Esophagus squamous epithelium (tissue), 5 donors: ENCODE data around the gene MED13L. TPM values are rescaled to one million over a fixed set of nuclear protein-coding genes. Genes with fewer than 3 reads are reported as not detected.
"Not testable (repeated sequence)": the region's sequence is repeated elsewhere in the genome, so short reads cannot be mapped to it uniquely, and the experiment has no call there.

Experiments used
- DNase-seq: peaks from one replicate; lab custom pipeline; 2025; lab: John Stamatoyannopoulos, UW
- H3K27ac ChIP-seq, 4 donors: fragments of 200-600 bp; sonication (generic); one replicate each; pipeline ENCODE4 v1.5.1; 2016 to 2019; ENCODE audit warnings: mild to moderate bottlenecking in 1 of 4
- H3K27me3 ChIP-seq, 4 donors: fragments of 200-600 bp; sonication (generic); 1 replicate in 3 of 4; 2 replicates in 1 of 4; pipeline versions ENCODE4 v1.5.1 to v1.6.0; 2017 to 2021; ENCODE audit warnings: antibody characterized with exemption in 1 of 4
- H3K36me3 ChIP-seq, 3 donors: fragments of 200-600 bp; sonication (generic); one replicate each; pipeline ENCODE4 v1.5.1; 2016 to 2019
- H3K4me1 ChIP-seq, 3 donors: fragments of 200-600 bp; sonication (generic); one replicate each; pipeline ENCODE4 v1.5.1; 2017 to 2019
- H3K4me3 ChIP-seq, 4 donors: fragments of 200-600 bp; sonication (generic); 1 replicate in 3 of 4; 2 replicates in 1 of 4; pipeline ENCODE4 v1.5.1; 2016 to 2019; ENCODE audit warnings: mild to moderate bottlenecking in 2 of 4, moderate library complexity in 1 of 4
- H3K9me3 ChIP-seq, 3 donors: fragments of 200-600 bp; sonication (generic); one replicate each; pipeline ENCODE4 v1.5.1; 2016 to 2019
- POLR2A ChIP-seq, 4 donors: fragments of 450-650 bp; IDR thresholded peaks; one replicate each; pipeline ENCODE4 v1.6.1; 2017; ENCODE audit warnings: antibody characterized with exemption in 4 of 4, mild to moderate bottlenecking in 4 of 4, moderate library complexity in 3 of 4
- WGBS, 2 donors: methylation state at CpG; one replicate each; pipeline ENCODE4 v1.1.5; 2018; 5-methylcytosine and 5-hydroxymethylcytosine counted together
- intact Hi-C: fragments of 100-400 bp; cut with DNase I; formaldehyde crosslinking; loops from one replicate; pipeline ENCODE4 v1.15.0; 2022
- total RNA-seq, 4 donors: library from RNA; depleted of rRNA; stranded (reverse); fragments of >200 nt; gene quantifications; one replicate each; pipeline ENCODE4 v1.1.0, GENCODE V29; 2016
- TF ChIP-seq, protein P1 (sequence below), 6 experiments: fragments of 450-650 bp in 4 of 6; fragments of 200-600 bp in 2 of 6; sonication (generic) in 2 of 6; IDR thresholded peaks; one replicate each; pipeline ENCODE4 v1.5.1; 2016 to 2019; ENCODE audit warnings: antibody characterized with exemption in 6 of 6, mild to moderate bottlenecking in 4 of 6, moderate library complexity in 4 of 6
- donor health status: DM: yes; HTN: yes; CAD: no.

The MED13L gene
- total RNA-seq, 4 donors from 2014 or later: 52.2 to 137 (median 62.1) TPM

DNA sequence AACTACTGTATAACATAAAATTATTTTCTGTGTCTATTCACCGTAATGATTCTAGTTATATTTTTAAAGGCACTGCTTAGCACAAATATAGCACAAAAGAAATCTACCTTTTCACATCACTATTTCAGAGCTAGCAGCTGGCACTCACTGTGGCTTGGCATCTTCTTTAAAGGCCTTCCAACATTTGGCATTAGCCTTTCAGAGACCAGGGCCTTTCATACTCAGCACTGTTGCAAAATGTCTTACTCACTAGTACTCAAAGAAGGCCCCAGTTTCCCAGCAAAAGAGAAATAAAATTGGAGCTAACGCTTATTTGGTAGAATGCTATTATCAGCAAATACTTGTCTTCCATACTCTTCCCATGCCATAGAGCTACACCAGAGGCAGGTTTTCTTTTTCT, 238.4 kb downstream of the MED13L start:
- H3K4me1 ChIP-seq: peaks cover 0 to 8% (median 3%) of the 10 kb centered on the region in 3 donors
- peaks cover 0 to 4% (median 0%) of the 10 kb centered on the region in 3 donors for H3K36me3 ChIP-seq
- H3K4me3 ChIP-seq: no peak overlapping the region
- 95 to 100% methylated on average over 2 of the region's 2 CpGs for WGBS, 2 donors
- H3K9me3 ChIP-seq: no peaks in the 10 kb centered on the region
- TF ChIP-seq, protein P1, sequence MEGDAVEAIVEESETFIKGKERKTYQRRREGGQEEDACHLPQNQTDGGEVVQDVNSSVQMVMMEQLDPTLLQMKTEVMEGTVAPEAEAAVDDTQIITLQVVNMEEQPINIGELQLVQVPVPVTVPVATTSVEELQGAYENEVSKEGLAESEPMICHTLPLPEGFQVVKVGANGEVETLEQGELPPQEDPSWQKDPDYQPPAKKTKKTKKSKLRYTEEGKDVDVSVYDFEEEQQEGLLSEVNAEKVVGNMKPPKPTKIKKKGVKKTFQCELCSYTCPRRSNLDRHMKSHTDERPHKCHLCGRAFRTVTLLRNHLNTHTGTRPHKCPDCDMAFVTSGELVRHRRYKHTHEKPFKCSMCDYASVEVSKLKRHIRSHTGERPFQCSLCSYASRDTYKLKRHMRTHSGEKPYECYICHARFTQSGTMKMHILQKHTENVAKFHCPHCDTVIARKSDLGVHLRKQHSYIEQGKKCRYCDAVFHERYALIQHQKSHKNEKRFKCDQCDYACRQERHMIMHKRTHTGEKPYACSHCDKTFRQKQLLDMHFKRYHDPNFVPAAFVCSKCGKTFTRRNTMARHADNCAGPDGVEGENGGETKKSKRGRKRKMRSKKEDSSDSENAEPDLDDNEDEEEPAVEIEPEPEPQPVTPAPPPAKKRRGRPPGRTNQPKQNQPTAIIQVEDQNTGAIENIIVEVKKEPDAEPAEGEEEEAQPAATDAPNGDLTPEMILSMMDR (IDR thresholded peaks at IDR 0.05): no peak
- no peak for TF ChIP-seq POLR2A (IDR thresholded peaks at IDR 0.05)
- no peak overlapping the region for H3K27ac ChIP-seq
- intact Hi-C loops: no loop called here
- no peak for DNase-seq
- H3K27me3 ChIP-seq: no peaks in the 10 kb centered on the region

DNA sequence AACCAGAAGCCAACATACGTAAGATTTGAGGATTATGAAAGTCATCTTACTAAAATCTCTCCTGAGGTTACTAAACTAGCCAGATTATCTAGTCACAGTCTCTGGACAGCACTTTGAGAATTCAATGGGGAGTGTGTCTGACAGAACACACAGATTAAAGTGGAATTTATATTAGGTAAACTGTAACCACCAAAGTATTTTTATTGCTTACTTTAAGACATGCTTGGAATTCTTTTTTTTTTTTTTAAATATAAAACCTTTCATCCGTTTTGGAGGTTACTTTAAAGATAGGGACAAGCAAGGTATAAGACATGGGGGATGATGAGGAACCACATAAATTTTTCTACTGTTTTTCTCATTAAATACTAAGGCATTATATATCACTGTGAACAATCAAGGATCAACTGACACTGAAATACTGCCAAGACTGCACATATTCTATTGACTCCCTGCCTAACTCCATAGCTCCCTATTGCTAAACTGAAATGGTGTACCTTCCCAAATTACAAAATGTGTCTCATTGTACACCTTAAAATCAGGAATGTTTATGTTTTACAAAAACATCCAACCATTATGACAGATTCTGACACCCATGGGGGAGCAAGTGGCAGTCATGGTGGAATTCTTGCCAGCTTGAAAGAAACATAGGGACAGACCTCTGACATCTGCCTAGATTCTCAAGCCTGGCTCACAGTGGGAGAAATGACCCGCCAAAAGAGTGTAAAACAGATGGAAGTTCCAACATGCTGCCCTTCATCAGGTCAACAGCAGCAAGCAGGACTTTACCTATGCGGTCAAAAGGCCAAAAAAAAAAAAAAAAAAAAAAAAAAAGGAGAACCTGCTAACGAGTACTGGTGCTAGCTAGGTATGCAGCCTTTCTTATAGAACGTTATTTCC, 239.3 kb downstream of the MED13L start:
- intact Hi-C loops: no loop called here
- Histone ChIP-seq H3K4me3 (no peak overlapping the region), H3K4me1 (no peaks in the 10 kb centered on the region), H3K36me3 (peaks cover 0 to 4% (median 0%) of the 10 kb centered on the region in 3 donors), H3K27ac (no peak overlapping the region), H3K9me3 (no peaks in the 10 kb centered on the region), H3K27me3 (no peaks in the 10 kb centered on the region)
- 79 to 87% methylated on average over 6 of the region's 6 CpGs for WGBS, 2 donors
- no peak for DNase-seq
- TF ChIP-seq, protein P1 (IDR thresholded peaks at IDR 0.05): no peak
- no peak for TF ChIP-seq POLR2A (IDR thresholded peaks at IDR 0.05)

DNA sequence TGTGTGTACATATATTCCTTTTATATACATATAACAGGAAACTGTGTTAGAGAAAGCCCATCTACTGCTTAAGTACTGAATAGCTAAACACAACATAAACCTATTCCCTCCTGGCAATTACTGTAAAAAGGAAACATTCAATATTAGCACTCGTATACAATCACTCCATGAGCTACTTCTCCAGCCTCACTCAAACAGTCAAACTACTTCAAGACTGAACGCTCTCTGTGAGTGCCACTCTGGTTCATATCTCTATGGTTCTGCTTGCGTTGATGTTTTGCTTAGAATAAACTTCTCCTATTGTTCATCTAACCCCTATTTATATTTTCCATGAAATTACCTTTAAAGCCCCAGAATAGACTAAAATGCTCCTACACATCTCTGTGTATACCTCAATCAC, 243.7 kb downstream of the MED13L start:
- WGBS, 2 donors: 92% methylated on average over 3 of the region's 3 CpGs
- no peaks in the 10 kb centered on the region for H3K9me3 ChIP-seq
- no peaks in the 10 kb centered on the region for H3K4me1 ChIP-seq
- TF ChIP-seq, protein P1 (IDR thresholded peaks at IDR 0.05): no peak
- TF ChIP-seq POLR2A (IDR thresholded peaks at IDR 0.05): no peak
- H3K27me3 ChIP-seq: no peaks in the 10 kb centered on the region
- H3K4me3 ChIP-seq: no peak overlapping the region
- no peak overlapping the region for H3K27ac ChIP-seq
- no peak for DNase-seq
- intact Hi-C loops: no loop called here
- no peaks in the 10 kb centered on the region for H3K36me3 ChIP-seq

DNA sequence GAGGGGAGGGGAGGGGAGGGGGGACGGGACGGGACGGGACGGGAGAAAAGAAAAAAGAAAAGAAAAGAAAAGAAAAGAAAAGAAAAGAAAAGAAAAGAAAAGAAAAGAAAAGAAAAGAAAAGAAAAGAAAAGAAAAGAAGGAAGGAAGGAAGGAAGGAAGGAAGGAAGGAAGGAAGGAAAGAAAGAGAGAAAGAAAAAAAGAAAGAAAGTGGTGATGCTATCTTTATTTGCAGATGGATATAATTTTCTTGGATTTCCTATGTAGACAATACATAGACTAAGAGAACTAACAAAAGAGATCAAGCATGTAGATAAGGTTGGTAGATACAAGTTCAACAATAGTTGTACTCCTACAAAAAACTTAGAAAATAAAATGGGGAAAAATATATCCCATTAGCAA, 245.9 kb downstream of the MED13L start:
- H3K4me1 ChIP-seq, DNase-seq, intact Hi-C loops, H3K36me3 ChIP-seq, H3K4me3 ChIP-seq, H3K27ac ChIP-seq, H3K27me3 ChIP-seq, H3K9me3 ChIP-seq: not testable (repeated sequence)
- 100% methylated on average over 1 of the region's 4 CpGs; no CpG with 5 or more reads in 1 of the 2 donors for WGBS, 2 donors

DNA sequence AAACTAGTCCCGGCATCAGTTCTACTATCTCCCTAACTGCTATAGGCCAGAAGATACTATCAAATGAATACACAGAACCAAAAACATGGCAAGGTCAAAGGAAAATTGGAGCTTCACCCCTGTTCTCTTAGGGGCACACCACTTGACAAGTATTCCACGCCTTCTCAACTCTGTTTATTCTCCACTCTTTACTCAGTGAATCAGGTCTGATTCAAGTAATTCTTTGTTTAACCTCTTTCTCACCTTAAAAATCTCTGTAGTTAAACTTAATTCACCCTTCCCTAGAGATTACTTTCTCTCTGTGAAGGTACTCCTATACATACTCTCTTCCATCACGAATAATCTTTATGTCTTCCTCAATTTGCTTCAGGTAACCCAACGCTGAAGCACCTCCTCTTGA, 248.9 kb downstream of the MED13L start:
- no peaks in the 10 kb centered on the region for H3K27me3 ChIP-seq
- no peak for DNase-seq
- no peaks in the 10 kb centered on the region for H3K9me3 ChIP-seq
- intact Hi-C loops: no loop called here
- TF ChIP-seq, protein P1 (IDR thresholded peaks at IDR 0.05): no peak
- no peak for TF ChIP-seq POLR2A (IDR thresholded peaks at IDR 0.05)
- no peaks in the 10 kb centered on the region for H3K4me1 ChIP-seq
- H3K36me3 ChIP-seq: no peaks in the 10 kb centered on the region
- H3K27ac ChIP-seq: no peak overlapping the region
- WGBS, 2 donors: 90 to 93% methylated on average over 4 of the region's 4 CpGs
- H3K4me3 ChIP-seq: no peak overlapping the region
